ENCODE measurements around the gene CCDC50. TPM values are rescaled to one million over a fixed set of nuclear protein-coding genes. Genes with fewer than 3 reads are reported as not detected.
A peak's percentile ranks its signal among the peaks of the same experiment; 100 is the strongest.

Gene CCDC50
- total and polyA plus RNA-seq, 8 donors = 17.6 to 226 (median 67.9) TPM

GRCh38 chr3:191282251-191283185 is 46.7 kb upstream of the CCDC50 start:
- TF ChIP-seq CTCF (IDR thresholded peaks at IDR 0.05) (no peak), POLR2A (IDR thresholded peaks at IDR 0.05) (no peak), POLR2AphosphoS5 (IDR thresholded peaks at IDR 0.05) (no peak), EP300 (IDR thresholded peaks at IDR 0.05) (no peak)
- Histone ChIP-seq H3K27ac (no peak overlapping the region), H3K27me3 (no peaks in the 10 kb centered on the region), H3K4me1 (no peaks in the 10 kb centered on the region), H3K36me3 (no peaks in the 10 kb centered on the region), H3K9me3 (no peaks in the 10 kb centered on the region), H3K4me3 (no peak overlapping the region)
- peak in 1 of 2 donors; percentile 20 for DNase-seq
- 45 to 70% (median 48%) methylated on average over 4 of the region's 4 CpGs for WGBS, 5 donors
- intact Hi-C loops (cut with DNase I; ENCODE audit: low total_unique reads) = no loop called here

- no peak for TF ChIP-seq EP300 (IDR thresholded peaks at IDR 0.05)
- no peak for TF ChIP-seq POLR2A (IDR thresholded peaks at IDR 0.05)
- no peak for TF ChIP-seq POLR2AphosphoS5 (IDR thresholded peaks at IDR 0.05)
- no peak for TF ChIP-seq CTCF (IDR thresholded peaks at IDR 0.05)
- Histone ChIP-seq H3K27ac (no peak overlapping the region), H3K4me3 (no peak overlapping the region), H3K27me3 (no peaks in the 10 kb centered on the region), H3K36me3 (no peaks in the 10 kb centered on the region), H3K4me1 (no peaks in the 10 kb centered on the region), H3K9me3 (no peaks in the 10 kb centered on the region)
- no peak for DNase-seq
- intact Hi-C loops (cut with DNase I; ENCODE audit: low total_unique reads) = no loop called here
- 70 to 87% (median 76%) methylated on average over 2 of the region's 2 CpGs for WGBS, 5 donors
Measured at GRCh38 chr3:191283400-191283799, 45.8 kb upstream of the CCDC50 start.

- 70 to 82% (median 79%) methylated on average over 4 of the region's 4 CpGs for WGBS, 5 donors
- no peak for DNase-seq
- no peaks in the 10 kb centered on the region for H3K4me1 ChIP-seq
- intact Hi-C loops (cut with DNase I; ENCODE audit: low total_unique reads) = no loop called here
- H3K36me3 ChIP-seq = no peaks in the 10 kb centered on the region
- TF ChIP-seq EP300 (IDR thresholded peaks at IDR 0.05) (no peak), CTCF (IDR thresholded peaks at IDR 0.05) (no peak), POLR2A (IDR thresholded peaks at IDR 0.05) (no peak), POLR2AphosphoS5 (IDR thresholded peaks at IDR 0.05) (no peak)
- H3K9me3 ChIP-seq = no peaks in the 10 kb centered on the region
- no peaks in the 10 kb centered on the region for H3K27me3 ChIP-seq
- peak overlapping the region in 1 of 5 donors; percentile 36 for H3K27ac ChIP-seq
- no peak overlapping the region for H3K4me3 ChIP-seq
Measured at GRCh38 chr3:191290311-191291025, 38.7 kb upstream of the CCDC50 start.

- Histone ChIP-seq H3K27me3 (no peaks in the 10 kb centered on the region), H3K27ac (no peak overlapping the region), H3K9me3 (no peaks in the 10 kb centered on the region), H3K4me1 (no peaks in the 10 kb centered on the region), H3K4me3 (no peak overlapping the region), H3K36me3 (no peaks in the 10 kb centered on the region)
- TF ChIP-seq POLR2A (IDR thresholded peaks at IDR 0.05) = no peak
- no peak for TF ChIP-seq CTCF (IDR thresholded peaks at IDR 0.05)
- DNase-seq = no peak
- intact Hi-C loops (cut with DNase I; ENCODE audit: low total_unique reads) = no loop called here
- 71 to 80% (median 74%) methylated on average over 5 of the region's 5 CpGs for WGBS, 5 donors
Measured at GRCh38 chr3:191292243-191293015, 36.8 kb upstream of the CCDC50 start.

All from stomach (tissue), 9 donors.